ENCODE results near the gene IRF3. TPM values are rescaled to one million over a fixed set of nuclear protein-coding genes. Genes with fewer than 3 reads are reported as not detected.

Gene IRF3
- 10 to 100 TPM; 52.8 to 97.3 TPM for total RNA-seq
- polyA plus RNA-seq = 10 to 100 TPM; 70.7 to 92.2 TPM
- long read RNA-seq, donor 1, partial matches to known transcripts = 158 of 171 reads
- long read RNA-seq, donor 1, other reads (novel, unspliced or antisense) = 11 of 171 reads
- long read RNA-seq, donor 2, partial matches to known transcripts = 111 of 170 reads
- long read RNA-seq, donor 2, other reads (novel, unspliced or antisense) = 56 of 170 reads
- long read RNA-seq, donor 3, partial matches to known transcripts = 0 of 2 reads
- long read RNA-seq, donor 3, other reads (novel, unspliced or antisense) = 0 of 2 reads
- long read RNA-seq, donor 4, partial matches to known transcripts = 10 of 13 reads
- long read RNA-seq, donor 4, other reads (novel, unspliced or antisense) = 0 of 13 reads
- long read RNA-seq, donor 5, partial matches to known transcripts = 287 of 323 reads
- long read RNA-seq, donor 5, other reads (novel, unspliced or antisense) = 30 of 323 reads

- no peaks in the 10 kb centered on the region for H3K27me3 ChIP-seq (ENCODE audit: control insufficient read depth in 3 of 3, insufficient read depth in 3 of 3, low read length in 2 of 3)
- peak within 1 kb of the TSS; percentile 74 for H3K4me3 ChIP-seq
- WGBS, 2 donors = 0 to 1% methylated on average over 50 of the region's 50 CpGs
- no peaks in the 10 kb centered on the region for H3K9me3 ChIP-seq (ENCODE audit: control insufficient read depth in 4 of 4, insufficient read depth in 3 of 4, low read length in 3 of 4)
- peaks cover 0 to 16% (median 8%) of the 10 kb centered on the region in 5 donors for H3K4me1 ChIP-seq (ENCODE audit: control insufficient read depth in 5 of 5, insufficient read depth in 5 of 5, low read length in 5 of 5)
- DNase-seq = peak; percentile 98
- peaks cover 0 to 26% (median 9%) of the 10 kb centered on the region in 4 donors for H3K36me3 ChIP-seq (ENCODE audit: control insufficient read depth in 4 of 4, insufficient read depth in 4 of 4, low read length in 4 of 4)
- ATAC-seq (ENCODE audit: insufficient read depth, low FRiP score) = peak; percentile 92
- no peak for TF ChIP-seq CTCF (IDR thresholded peaks at IDR 0.05; ENCODE audit: control extremely low read depth, extremely low read depth)
- peak within 1 kb of the TSS; percentile 63 to 67 for H3K9ac ChIP-seq (ENCODE audit: insufficient read depth in 1 of 2, low read length in 2 of 2)
- H3K27ac ChIP-seq (ENCODE audit: low read depth in 1 of 2, low read length in 1 of 2) = peak within 1 kb of the TSS; percentile 72 to 94
Observed at GRCh38 chr19:49665351-49666119, at the start of gene IRF3, which contains the start of gene BCL2L12. Gene IRF3, minus strand, starts transcription at chr19:49665857. Its CDS starts 1,019 bp downstream, at chr19:49664838. Gene BCL2L12, plus strand, starts transcription at chr19:49665933. Its CDS starts 760 bp downstream, at chr19:49666693.

- H3K4me1 ChIP-seq (ENCODE audit: control insufficient read depth in 5 of 5, insufficient read depth in 5 of 5, low read length in 5 of 5) = peaks cover 0 to 4% (median 0%) of the 10 kb centered on the region in 5 donors
- H3K36me3 ChIP-seq (ENCODE audit: control insufficient read depth in 4 of 4, insufficient read depth in 4 of 4, low read length in 4 of 4) = no peaks in the 10 kb centered on the region
- DNase-seq (no peak), ATAC-seq (ENCODE audit: insufficient read depth, low FRiP score) (no peak)
- no peaks in the 10 kb centered on the region for H3K27me3 ChIP-seq (ENCODE audit: control insufficient read depth in 3 of 3, insufficient read depth in 3 of 3, low read length in 2 of 3)
- H3K27ac ChIP-seq (ENCODE audit: low read depth in 1 of 2, low read length in 1 of 2) = no peak overlapping the region
- no peaks in the 10 kb centered on the region for H3K9me3 ChIP-seq (ENCODE audit: control insufficient read depth in 4 of 4, insufficient read depth in 3 of 4, low read length in 3 of 4)
- no peak overlapping the region for H3K9ac ChIP-seq (ENCODE audit: insufficient read depth in 1 of 2, low read length in 2 of 2)
- no peak for TF ChIP-seq CTCF (IDR thresholded peaks at IDR 0.05; ENCODE audit: control extremely low read depth, extremely low read depth)
- WGBS, 2 donors = 85 to 97% methylated on average over 7 to 8 of the region's 8 CpGs
- no peak overlapping the region for H3K4me3 ChIP-seq
Observed at GRCh38 chr19:49713236-49713845, 47.7 kb upstream of the IRF3 start.

GRCh38 chr19:49712397-49712859, 46.8 kb upstream of the IRF3 start:
- H3K27me3 ChIP-seq (ENCODE audit: control insufficient read depth in 3 of 3, insufficient read depth in 3 of 3, low read length in 2 of 3) = no peaks in the 10 kb centered on the region
- peak; percentile 55 for ATAC-seq (ENCODE audit: insufficient read depth, low FRiP score)
- no peak for DNase-seq
- H3K4me3 ChIP-seq = no peak overlapping the region
- H3K36me3 ChIP-seq (ENCODE audit: control insufficient read depth in 4 of 4, insufficient read depth in 4 of 4, low read length in 4 of 4) = no peaks in the 10 kb centered on the region
- no peak overlapping the region for H3K27ac ChIP-seq (ENCODE audit: low read depth in 1 of 2, low read length in 1 of 2)
- H3K9ac ChIP-seq (ENCODE audit: insufficient read depth in 1 of 2, low read length in 2 of 2) = no peak overlapping the region
- no peak for TF ChIP-seq CTCF (IDR thresholded peaks at IDR 0.05; ENCODE audit: control extremely low read depth, extremely low read depth)
- no peaks in the 10 kb centered on the region for H3K9me3 ChIP-seq (ENCODE audit: control insufficient read depth in 4 of 4, insufficient read depth in 3 of 4, low read length in 3 of 4)
- H3K4me1 ChIP-seq (ENCODE audit: control insufficient read depth in 5 of 5, insufficient read depth in 5 of 5, low read length in 5 of 5) = peaks cover 0 to under 1% (median 0%) of the 10 kb centered on the region in 5 donors
- 64 to 76% methylated on average over 20 of the region's 20 CpGs for whole genome bisulfite sequencing, 2 donors
